HepG2 (cell line): Measurements from ENCODE around the gene SLC29A3. TPM values are rescaled to one million over a fixed set of nuclear protein-coding genes. Genes with fewer than 3 reads are reported as not detected.

ENCODE experiments used
- ATAC-seq: fragments of 200-7000 bp; cut with Tn5 transposase; 3 replicates; pipeline ENCODE4 v1.9.1; 2020; ENCODE audit warnings: mild to moderate bottlenecking, moderate library complexity
- BruUV-seq: library from RNA; stranded (reverse); fragments of 400-500 nt; replicated peaks from 2 replicates; lab custom pipeline; 2021; lab: Mats Ljungman, UMichigan
- CTCF ChIA-PET: fragments of 300-600 bp; formaldehyde crosslinking; extraction: SDS; loops from one replicate; lab custom pipeline; 2021; ENCODE audit warnings: low total read pairs, inconsistent platforms, low intra/inter-chr PET ratio; lab: Yijun Ruan, JAX
- POLR2A ChIA-PET: fragments of 350-600 bp; sonication (Branson Sonifier 250); formaldehyde crosslinking; loops from one replicate; lab custom pipeline; 2020; ENCODE audit warnings: antibody characterized with exemption, inconsistent platforms; lab: Yijun Ruan, JAX
- DNase-seq: peaks from one replicate; pipeline ENCODE4 v3.0.0-alpha.2; 2015; ENCODE audit warnings: low spot score
- FAIRE-seq: peaks from 3 replicates; lab custom pipeline; 2011; peaks lifted over from hg19 to GRCh38; lab: Jason Lieb, UNC
- H2AFZ ChIP-seq: one replicate; pipeline ENCODE4 v1.6.1; 2011; ENCODE audit warnings: low read length, inconsistent platforms
- H3K27ac ChIP-seq: fragments of 300-600 bp; 3 replicates; pipeline ENCODE4 v1.8.0; 2011; ENCODE audit warnings: mixed run types, mild to moderate bottlenecking, mixed read lengths, low read length, inconsistent platforms; ENCODE audit not compliant: insufficient read depth; ENCODE audit errors: extremely low read length
- H3K27me3 ChIP-seq, 2 experiments: fragments of 200-600 bp in 1 of 2; 2 replicates in 1 of 2; 3 replicates in 1 of 2; pipeline versions ENCODE4 v1.6.0 to v1.8.0; 2011; ENCODE audit warnings: low read length in 2 of 2, mild to moderate bottlenecking in 2 of 2, moderate library complexity in 2 of 2, inconsistent platforms in 1 of 2; ENCODE audit not compliant: insufficient read depth in 2 of 2, control insufficient read depth in 1 of 2
- H3K36me3 ChIP-seq, 2 experiments: fragments of 200-600 bp in 1 of 2; replicated peaks in 1 of 2; 2 replicates in 1 of 2; 3 replicates in 1 of 2; pipeline versions ENCODE4 v1.5.1 to v1.8.0; 2011; ENCODE audit warnings: low read length in 2 of 2, inconsistent platforms in 1 of 2; ENCODE audit not compliant: insufficient read depth in 2 of 2, control insufficient read depth in 1 of 2
- H3K4me1 ChIP-seq: 2 replicates; pipeline ENCODE4 v1.5.1; 2012; ENCODE audit warnings: low read length, inconsistent platforms; ENCODE audit not compliant: insufficient read depth
- H3K4me2 ChIP-seq: 2 replicates; pipeline ENCODE4 v1.6.0; 2011; ENCODE audit warnings: low read depth, low read length, inconsistent platforms
- H3K4me3 ChIP-seq, 3 experiments: fragments of 200-600 bp in 1 of 3; sonication (generic), shearing (Covaris generic) in 1 of 3; replicated peaks in 1 of 3; 2 replicates each; pipeline ENCODE4 v1.5.1; 2011 to 2016; ENCODE audit warnings: low read length in 3 of 3, inconsistent platforms in 2 of 3, low read depth in 2 of 3, mild to moderate bottlenecking in 2 of 3, control low read depth in 1 of 3, mixed read lengths in 1 of 3; ENCODE audit not compliant: insufficient read depth in 1 of 3
- H3K79me2 ChIP-seq: one replicate; pipeline ENCODE4 v1.6.1; 2011; ENCODE audit warnings: low read length, inconsistent platforms; ENCODE audit not compliant: insufficient read depth
- H3K9ac ChIP-seq: 2 replicates; pipeline ENCODE4 v1.6.0; 2011; ENCODE audit warnings: mild to moderate bottlenecking, low read depth, low read length, inconsistent platforms; ENCODE audit not compliant: insufficient read depth
- H3K9me3 ChIP-seq: 2 replicates; pipeline ENCODE4 v1.5.1; 2012; ENCODE audit warnings: mild to moderate bottlenecking, low read length
- H4K20me1 ChIP-seq: 2 replicates; pipeline ENCODE4 v1.6.0; 2011; ENCODE audit warnings: inconsistent platforms, mild to moderate bottlenecking, low read length, moderate library complexity; ENCODE audit not compliant: insufficient read depth
- FIP1L1 ChIP-seq: fragments of 200-400 bp; formaldehyde crosslinking; IDR thresholded peaks from 2 replicates; pipeline ENCODE4 v1.6.1; 2018; ENCODE audit warnings: low read depth, mild to moderate bottlenecking, low read length, moderate library complexity, borderline replicate concordance; ENCODE audit not compliant: insufficient read depth
- MED1 ChIP-seq: sonication (generic); formaldehyde crosslinking; IDR thresholded peaks from 2 replicates; pipeline ENCODE4 v1.4.0; 2020; ENCODE audit warnings: missing genetic modification reagents
- PRMT3 ChIP-seq: sonication (generic); formaldehyde crosslinking; IDR thresholded peaks from 2 replicates; pipeline ENCODE4 v1.8.1; 2022; ENCODE audit warnings: low read depth, mild to moderate bottlenecking, moderate library complexity, missing genetic modification reagents, borderline replicate concordance
- SMAD3 ChIP-seq: sonication (generic); formaldehyde crosslinking; IDR thresholded peaks from 2 replicates; pipeline ENCODE4 v1.4.0; 2020; ENCODE audit warnings: missing genetic modification reagents
- TARDBP ChIP-seq: sonication (generic); formaldehyde crosslinking; IDR thresholded peaks from 2 replicates; pipeline ENCODE4 v1.8.0; 2022; ENCODE audit warnings: mild to moderate bottlenecking, missing genetic modification reagents
- TOE1 ChIP-seq: sonication (generic); formaldehyde crosslinking; IDR thresholded peaks from 2 replicates; pipeline ENCODE4 v1.4.0; 2020; ENCODE audit warnings: mild to moderate bottlenecking, missing genetic modification reagents
- UBTF ChIP-seq: sonication (generic); formaldehyde crosslinking; IDR thresholded peaks from 2 replicates; pipeline ENCODE4 v1.4.0; 2020; ENCODE audit warnings: mild to moderate bottlenecking, missing genetic modification reagents
- ZBTB7B ChIP-seq: sonication (generic); formaldehyde crosslinking; IDR thresholded peaks from 2 replicates; pipeline ENCODE4 v1.4.0; 2020; ENCODE audit warnings: missing genetic modification reagents
- ZNF609 ChIP-seq: sonication (generic); formaldehyde crosslinking; IDR thresholded peaks from 2 replicates; pipeline ENCODE4 v1.4.0; 2020; ENCODE audit warnings: mild to moderate bottlenecking, missing genetic modification reagents, borderline replicate concordance
- WGBS: methylation state at CpG from one replicate; pipeline ENCODE4 v1.1.6; 2017; ENCODE audit warnings: low lambda C conversion rate; 5-methylcytosine and 5-hydroxymethylcytosine counted together
- in situ Hi-C: cut with HindIII; loops from 2 replicates; pipeline ENCODE4 v1.10.0; 2017; ENCODE audit warnings: low pct_unique_long_range_greater_than_20kb; ENCODE audit not compliant: extremely low pct_ligation_motif_present
- intact Hi-C: fragments of 100-400 bp; cut with micrococcal nuclease; formaldehyde crosslinking; loops from one replicate; pipeline ENCODE4 v1.10.0; 2022; ENCODE audit not compliant: unreplicated experiment
- polyA plus RNA-seq, 8 experiments: library from polyadenylated mRNA; depleted of rRNA in 3 of 8; stranded (reverse) in 7 of 8; unstranded in 1 of 8; fragments of >200 nt; fragmentation: Illumina TruSeq in 4 of 8; extraction: Trizol in 4 of 8; gene quantifications; 2 replicates each; pipeline versions ENCODE4 v1.2.1 to v1.2.3, GENCODE V29; 2011 to 2016; ENCODE audit warnings: low read depth in 4 of 8, missing spikeins in 1 of 8, mixed read lengths in 1 of 8; ENCODE audit not compliant: insufficient read depth in 1 of 8
- total RNA-seq, 5 experiments: library from RNA; depleted of rRNA; stranded (reverse); fragments of >200 nt; fragmentation: Illumina TruSeq; extraction: Trizol; gene quantifications; 2 replicates each; pipeline ENCODE4 v1.2.3, GENCODE V29; 2016; ENCODE audit warnings: low read depth in 1 of 5

The SLC29A3 gene
- total and polyA plus RNA-seq, 2 of the 13 experiments (the other 11 are each of a cell fraction or from before 2014, with no cell fraction given): 8.6 to 11.8 TPM

- TF ChIP-seq SMAD3 (CRISPR knock-in tag) (no peak), TARDBP (no peak), FIP1L1 (no peak), ZBTB7B (CRISPR knock-in tag) (no peak), UBTF (CRISPR knock-in tag) (no peak), TOE1 (CRISPR knock-in tag) (no peak), MED1 (CRISPR knock-in tag) (peak; percentile 30; the same call in 1 of the 2 replicates), PRMT3 (CRISPR knock-in tag) (no peak)
Observed at GRCh38 chr10:71343392-71343773, 24.3 kb downstream of the SLC29A3 start (continued).

DNA sequence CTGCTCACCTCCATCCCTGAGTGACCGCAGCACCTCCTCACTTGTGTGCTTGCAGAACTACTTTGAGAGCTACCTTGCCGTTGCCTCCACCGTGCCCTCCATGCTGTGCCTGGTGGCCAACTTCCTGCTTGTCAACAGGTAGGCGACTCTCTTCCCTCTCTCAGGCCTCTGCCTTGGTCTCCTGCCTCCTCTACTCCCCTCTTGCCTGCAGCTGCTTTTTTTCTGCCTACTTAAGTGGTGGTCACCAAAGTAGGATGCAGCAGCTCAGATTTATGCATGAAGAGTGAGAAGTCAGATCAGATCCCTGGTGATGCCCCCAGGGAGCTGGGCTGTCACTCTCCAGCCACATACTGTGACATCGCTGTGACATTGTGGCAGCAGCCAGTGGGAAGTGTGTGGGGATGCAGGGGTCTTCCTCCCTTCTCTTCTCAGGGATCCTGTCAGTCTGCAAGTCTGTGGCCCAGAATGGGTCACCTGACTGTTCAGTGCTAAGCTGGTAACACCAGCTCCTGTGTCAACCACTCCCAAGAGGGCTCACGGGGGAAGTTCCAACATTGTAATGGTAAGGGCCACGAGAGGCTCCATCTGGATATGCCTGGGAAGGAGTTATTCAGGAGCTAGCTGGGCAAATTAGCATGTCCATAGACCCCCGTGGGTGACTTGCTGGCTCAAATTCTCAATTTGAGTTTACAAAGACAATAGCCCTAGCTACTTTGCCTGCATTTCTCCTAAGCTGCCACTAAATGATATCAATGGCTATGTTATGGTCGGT lies 25.3 kb downstream of the SLC29A3 start:
- FAIRE-seq: no peak
- DNase-seq: no peak
- Histone ChIP-seq H4K20me1 (no peaks in the 10 kb centered on the region), H3K27ac (peak overlapping the region; percentile 92), H3K27me3 (no peaks in the 10 kb centered on the region), H3K9ac (no peak overlapping the region), H2AFZ (no peak overlapping the region), H3K4me1 (peaks cover 100% of the 10 kb centered on the region), H3K79me2 (peaks cover 4% of the 10 kb centered on the region), H3K36me3 (peaks cover 0 to under 1% of the 10 kb centered on the region in 2 experiments; a peak in 1 of 5 replicates), H3K4me2 (no peak overlapping the region), H3K4me3 (no peak overlapping the region), H3K9me3 (no peaks in the 10 kb centered on the region)
- no TSS peak for BruUV-seq
- in situ Hi-C loops: loop anchor here (25.0 kb wide), 1 partner anchor 693 kb away; no protein-coding TSS in a partner anchor
- POLR2A ChIA-PET: interaction anchor here (1.3 to 16.7 kb wide), 4 partner anchors 10 to 32 kb away, joined by 6 to 210 read pairs (median 12); partner anchors contain the start of gene SLC29A3
- CTCF ChIA-PET: no interaction called here
- no peak for ATAC-seq
- intact Hi-C loops: no loop called here
- WGBS: 94% methylated on average over 6 of the region's 9 CpGs
- no peak for TF ChIP-seq ZNF609 (CRISPR knock-in tag)
